SH-SY5Y (cell line): Measurements from ENCODE around the gene NDUFB4.

Experiments
- GATA2 ChIP-seq: IDR thresholded peaks from 2 replicates; pipeline ENCODE4 v1.6.1; 2011; ENCODE audit warnings: mild to moderate bottlenecking, low read depth, low read length
- GATA3 ChIP-seq: IDR thresholded peaks from 2 replicates; pipeline ENCODE4 v1.6.1; 2011; ENCODE audit warnings: low read depth, mild to moderate bottlenecking, low read length, moderate library complexity

- no peak for TF ChIP-seq GATA2
- TF ChIP-seq GATA3, result no peak
Measured at GRCh38 chr3:120559242-120560061, 36.7 kb upstream of the NDUFB4 start.
